ACC112 (cell line): ENCODE results near the gene AKT3.
"Not testable (repeated sequence)": the region's sequence is repeated elsewhere in the genome, so short reads cannot be mapped to it uniquely, and the experiment has no call there.

Experiments
- H2AFZ ChIP-seq: fragments of 200-600 bp; sonication (generic); one replicate; pipeline ENCODE4 v1.6.0; 2017; ENCODE audit warnings: antibody characterized with exemption, low read length; ENCODE audit not compliant: unreplicated experiment
- H3K27ac ChIP-seq: fragments of 200-600 bp; sonication (generic); 2 replicates; pipeline ENCODE4 v1.5.1; 2014; ENCODE audit warnings: low read depth, mild to moderate bottlenecking, antibody characterized with exemption, low read length, moderate library complexity
- H3K27me3 ChIP-seq: fragments of 200-600 bp; sonication (generic); 2 replicates; pipeline ENCODE4 v1.6.1; 2014; ENCODE audit warnings: mild to moderate bottlenecking, antibody characterized with exemption, low read length, moderate library complexity, mixed read lengths; ENCODE audit not compliant: insufficient read depth
- H3K36me3 ChIP-seq: fragments of 200-600 bp; sonication (generic); 2 replicates; pipeline ENCODE4 v1.6.1; 2016; ENCODE audit warnings: mild to moderate bottlenecking, antibody characterized with exemption, low read length, moderate library complexity, mixed read lengths; ENCODE audit not compliant: insufficient read depth
- H3K4me1 ChIP-seq: fragments of 200-600 bp; sonication (generic); one replicate; pipeline ENCODE4 v1.6.1; 2016; ENCODE audit warnings: low read length, mixed read lengths; ENCODE audit not compliant: insufficient read depth, unreplicated experiment, control insufficient read depth
- H3K4me3 ChIP-seq: fragments of 200-600 bp; sonication (generic); 2 replicates; pipeline ENCODE4 v1.5.1; 2014; ENCODE audit warnings: mild to moderate bottlenecking, low read depth, low read length
- H3K79me2 ChIP-seq: fragments of 200-600 bp; sonication (generic); one replicate; pipeline ENCODE4 v1.6.0; 2016; ENCODE audit warnings: low read length; ENCODE audit not compliant: control insufficient read depth, unreplicated experiment, insufficient read depth

The AKT3 gene

GRCh38 chr1:243842161-243842560 is 7.9 kb downstream of the AKT3 start:
- peak overlapping the region; percentile 50; the same call in 1 of the 2 replicates for H3K4me3 ChIP-seq
- H2AFZ ChIP-seq, result no peak overlapping the region
- H3K36me3 ChIP-seq, result peaks cover 16% of the 10 kb centered on the region
- peaks cover 69% of the 10 kb centered on the region for H3K79me2 ChIP-seq
- H3K27me3 ChIP-seq, result no peaks in the 10 kb centered on the region
- H3K27ac ChIP-seq, result peak overlapping the region; percentile 64
- H3K4me1 ChIP-seq, result peaks cover 23% of the 10 kb centered on the region

GRCh38 chr1:243841507-243841906 is 8.5 kb downstream of the AKT3 start:
- Histone ChIP-seq H3K27ac (peak overlapping the region; percentile 64), H3K79me2 (peaks cover 64% of the 10 kb centered on the region), H3K36me3 (peaks cover 20% of the 10 kb centered on the region), H3K4me3 (peak overlapping the region; percentile 50), H3K27me3 (no peaks in the 10 kb centered on the region), H2AFZ (peak overlapping the region; percentile 14), H3K4me1 (peaks cover 23% of the 10 kb centered on the region)

- Histone ChIP-seq H3K4me3 (no peak overlapping the region), H3K4me1 (peaks cover 22% of the 10 kb centered on the region), H3K79me2 (peaks cover 56% of the 10 kb centered on the region), H3K27me3 (no peaks in the 10 kb centered on the region), H3K27ac (no peak overlapping the region), H3K36me3 (peaks cover 44% of the 10 kb centered on the region), H2AFZ (no peak overlapping the region)
Observed at GRCh38 chr1:243837907-243838535, 12.0 kb downstream of the AKT3 start.

GRCh38 chr1:243834130-243834529 is 15.9 kb downstream of the AKT3 start:
- H3K79me2 ChIP-seq, result peaks cover 38% of the 10 kb centered on the region
- H3K4me3 ChIP-seq, result no peak overlapping the region
- no peak overlapping the region for H3K27ac ChIP-seq
- no peaks in the 10 kb centered on the region for H3K27me3 ChIP-seq
- H3K4me1 ChIP-seq, result peaks cover 6% of the 10 kb centered on the region
- no peak overlapping the region for H2AFZ ChIP-seq
- H3K36me3 ChIP-seq, result peaks cover 44% of the 10 kb centered on the region

- H3K4me3 ChIP-seq, result no peak overlapping the region
- H3K36me3 ChIP-seq, result peaks cover 24% of the 10 kb centered on the region
- H3K4me1 ChIP-seq, result peaks cover 17% of the 10 kb centered on the region
- no peak overlapping the region for H3K27ac ChIP-seq
- H2AFZ ChIP-seq, result no peak overlapping the region
- no peaks in the 10 kb centered on the region for H3K27me3 ChIP-seq
- peaks cover 38% of the 10 kb centered on the region for H3K79me2 ChIP-seq
Observed at GRCh38 chr1:243831463-243831862, 18.6 kb downstream of the AKT3 start.

GRCh38 chr1:243827206-243827605 is 22.8 kb downstream of the AKT3 start:
- Histone ChIP-seq H2AFZ (peak overlapping the region; percentile 0), H3K27ac (no peak overlapping the region), H3K4me3 (peak overlapping the region; percentile 66), H3K4me1 (peaks cover 18% of the 10 kb centered on the region), H3K36me3 (0 out of 2 replicates have a peak, but pooled peaks cover 4% of the 10 kb centered on the region), H3K27me3 (no peaks in the 10 kb centered on the region), H3K79me2 (peaks cover 45% of the 10 kb centered on the region)

- Histone ChIP-seq H3K4me1 (peaks cover 13% of the 10 kb centered on the region), H3K36me3 (peaks cover 14% of the 10 kb centered on the region), H3K79me2 (peaks cover 58% of the 10 kb centered on the region)
- not testable (repeated sequence) for H3K27ac ChIP-seq, H3K4me3 ChIP-seq, H3K27me3 ChIP-seq, H2AFZ ChIP-seq
Observed at GRCh38 chr1:243824907-243825306, 25.1 kb downstream of the AKT3 start.

GRCh38 chr1:243821177-243821680 is 28.8 kb downstream of the AKT3 start:
- Histone ChIP-seq H3K36me3 (peaks cover 27% of the 10 kb centered on the region), H2AFZ (no peak overlapping the region), H3K79me2 (peaks cover 44% of the 10 kb centered on the region), H3K4me1 (no peaks in the 10 kb centered on the region), H3K27ac (no peak overlapping the region), H3K27me3 (no peaks in the 10 kb centered on the region), H3K4me3 (no peak overlapping the region)

GRCh38 chr1:243819438-243819839 is 30.6 kb downstream of the AKT3 start:
- Histone ChIP-seq H3K79me2 (peaks cover 31% of the 10 kb centered on the region), H3K36me3 (peaks cover 30% of the 10 kb centered on the region), H3K4me1 (no peaks in the 10 kb centered on the region)

GRCh38 chr1:243818978-243819377 is 31.1 kb downstream of the AKT3 start:
- no peaks in the 10 kb centered on the region for H3K27me3 ChIP-seq
- no peak overlapping the region for H2AFZ ChIP-seq
- no peak overlapping the region for H3K4me3 ChIP-seq
- peaks cover 30% of the 10 kb centered on the region for H3K79me2 ChIP-seq
- no peak overlapping the region for H3K27ac ChIP-seq
- peaks cover 30% of the 10 kb centered on the region for H3K36me3 ChIP-seq
- no peaks in the 10 kb centered on the region for H3K4me1 ChIP-seq

More at GRCh38 chr1:243819438-243819839, 30.6 kb downstream of the AKT3 start:
- Histone ChIP-seq H3K4me3 (no peak overlapping the region), H3K27me3 (no peaks in the 10 kb centered on the region), H3K27ac (no peak overlapping the region), H2AFZ (no peak overlapping the region)

GRCh38 chr1:243814718-243815117 is 35.3 kb downstream of the AKT3 start:
- H2AFZ ChIP-seq, result no peak overlapping the region
- peaks cover 16% of the 10 kb centered on the region for H3K36me3 ChIP-seq
- H3K27ac ChIP-seq, result no peak overlapping the region
- no peak overlapping the region for H3K4me3 ChIP-seq
- H3K27me3 ChIP-seq, result no peaks in the 10 kb centered on the region
- peaks cover 5% of the 10 kb centered on the region for H3K79me2 ChIP-seq
- no peaks in the 10 kb centered on the region for H3K4me1 ChIP-seq
